SH-SY5Y (cell line): ENCODE results near the gene ZNF559.

ENCODE experiments used
- GATA2 ChIP-seq: IDR thresholded peaks from 2 replicates; pipeline ENCODE4 v1.6.1; 2011; ENCODE audit warnings: mild to moderate bottlenecking, low read depth, low read length
- GATA3 ChIP-seq: IDR thresholded peaks from 2 replicates; pipeline ENCODE4 v1.6.1; 2011; ENCODE audit warnings: low read depth, mild to moderate bottlenecking, low read length, moderate library complexity

GRCh38 chr19:9321338-9321737, 2.6 kb upstream of the ZNF559 start:
- no peak for TF ChIP-seq GATA3
- no peak for TF ChIP-seq GATA2
